Neural cell (in vitro differentiated cells): ENCODE data around the gene COL28A1. TPM values are rescaled to one million over a fixed set of nuclear protein-coding genes. Genes with fewer than 3 reads are reported as not detected.

ENCODE experiments used
- H2AFZ ChIP-seq: fragments of 200-600, 300-800 bp; sonication (generic), shearing (Covaris generic); 2 replicates; pipeline ENCODE4 v1.6.0; 2014; ENCODE audit warnings: low read depth, mild to moderate bottlenecking, antibody characterized with exemption, low read length, moderate library complexity
- H3F3A ChIP-seq: fragments of 200-600 bp; shearing (Covaris generic); 2 replicates; pipeline ENCODE4 v1.6.1; 2016; ENCODE audit warnings: mild to moderate bottlenecking, moderate library complexity, mixed read lengths, antibody characterized with exemption, low read length; ENCODE audit not compliant: insufficient read depth, poor library complexity, severe bottlenecking
- H3K27ac ChIP-seq: fragments of 200-600, 300-800 bp; sonication (generic), shearing (Covaris generic); 2 replicates; pipeline ENCODE4 v1.5.1; 2014; ENCODE audit warnings: mild to moderate bottlenecking, low read length, moderate library complexity
- H3K27me3 ChIP-seq: fragments of 300-800, 200-600 bp; sonication (generic), shearing (Covaris generic); 2 replicates; pipeline ENCODE4 v1.6.0; 2014; ENCODE audit warnings: mild to moderate bottlenecking, low read depth, low read length, moderate library complexity; ENCODE audit not compliant: insufficient read depth
- H3K36me3 ChIP-seq: fragments of 300-800, 200-600 bp; sonication (generic), shearing (Covaris generic); 2 replicates; pipeline ENCODE4 v1.5.1; 2014; ENCODE audit warnings: mild to moderate bottlenecking, antibody characterized with exemption, low read length, moderate library complexity; ENCODE audit not compliant: insufficient read depth
- H3K4me2 ChIP-seq: fragments of 300-800, 200-600 bp; sonication (generic), shearing (Covaris generic); 2 replicates; pipeline ENCODE4 v1.6.0; 2014; ENCODE audit warnings: mild to moderate bottlenecking, low read length
- H3K4me3 ChIP-seq: fragments of 300-800, 200-600 bp; sonication (generic), shearing (Covaris generic); 2 replicates; pipeline ENCODE4 v1.5.1; 2014; ENCODE audit warnings: mild to moderate bottlenecking, low read length, moderate library complexity
- H3K79me2 ChIP-seq: fragments of 200-600 bp; shearing (Covaris generic); replicated peaks from 2 replicates; pipeline ENCODE4 v1.6.0; 2014; ENCODE audit warnings: mild to moderate bottlenecking, low read length, moderate library complexity; ENCODE audit not compliant: insufficient read depth
- H3K9ac ChIP-seq: fragments of 300-800, 200-600 bp; sonication (generic), shearing (Covaris generic); 2 replicates; pipeline ENCODE4 v1.6.1; 2016; ENCODE audit warnings: mild to moderate bottlenecking, low read length, mixed read lengths
- H3K9me2 ChIP-seq: fragments of 200-600 bp; shearing (Covaris generic); 2 replicates; pipeline ENCODE4 v1.6.1; 2016; ENCODE audit warnings: mild to moderate bottlenecking, low read length, mixed read lengths; ENCODE audit not compliant: insufficient read depth
- H3K9me3 ChIP-seq: fragments of 200-600, 300-800 bp; sonication (generic), shearing (Covaris generic); 2 replicates; pipeline ENCODE4 v1.6.1; 2016; ENCODE audit warnings: mild to moderate bottlenecking, mixed run types, low read length, moderate library complexity, mixed read lengths
- H4K20me1 ChIP-seq: fragments of 200-600 bp; shearing (Covaris generic); 2 replicates; pipeline ENCODE4 v1.6.1; 2016; ENCODE audit warnings: mild to moderate bottlenecking, mixed run types; ENCODE audit not compliant: insufficient read depth
- EP300 ChIP-seq: fragments of 450-650 bp; conservative IDR thresholded peaks from 2 replicates; pipeline ENCODE4 v1.6.1; 2014; ENCODE audit warnings: antibody characterized with exemption, mild to moderate bottlenecking, moderate library complexity; ENCODE audit not compliant: poor library complexity, severe bottlenecking
- EZH2 ChIP-seq: fragments of 200-600, 300-800 bp; shearing (Covaris generic), sonication (generic); IDR thresholded peaks from 2 replicates; pipeline ENCODE4 v1.6.1; 2014; ENCODE audit warnings: antibody characterized with exemption, low read length, borderline replicate concordance, mild to moderate bottlenecking; ENCODE audit not compliant: insufficient read depth, poor library complexity, severe bottlenecking
- MXI1 ChIP-seq: fragments of 450-650 bp; conservative IDR thresholded peaks from 2 replicates; pipeline ENCODE4 v1.6.1; 2014; ENCODE audit warnings: antibody characterized with exemption, mild to moderate bottlenecking; ENCODE audit not compliant: poor library complexity, severe bottlenecking
- POLR2AphosphoS5 ChIP-seq: IDR thresholded peaks from 2 replicates; pipeline ENCODE4 v1.6.1; 2012
- RAD21 ChIP-seq: fragments of 450-650 bp; conservative IDR thresholded peaks from 2 replicates; pipeline ENCODE4 v1.6.1; 2014; ENCODE audit warnings: antibody characterized with exemption, mild to moderate bottlenecking, moderate library complexity
- SMC3 ChIP-seq: fragments of 450-650 bp; conservative IDR thresholded peaks from 2 replicates; pipeline ENCODE4 v1.6.1; 2014; ENCODE audit warnings: antibody characterized with exemption, mild to moderate bottlenecking, moderate library complexity; ENCODE audit not compliant: poor library complexity
- TAF1 ChIP-seq: IDR thresholded peaks from 2 replicates; pipeline ENCODE4 v1.6.1; 2012; ENCODE audit warnings: low read depth
- polyA plus RNA-seq: library from polyadenylated mRNA; depleted of rRNA; stranded (reverse); fragments of >200 nt; gene quantifications from 2 replicates; pipeline ENCODE4 v1.2.3, GENCODE V29; 2014
- TF ChIP-seq, protein P1 (sequence below): fragments of 450-650 bp; IDR thresholded peaks from 2 replicates; pipeline ENCODE4 v1.5.1; 2014; ENCODE audit warnings: antibody characterized with exemption, mild to moderate bottlenecking, moderate library complexity; ENCODE audit not compliant: poor library complexity, severe bottlenecking
- TF ChIP-seq, protein P2 (sequence below): IDR thresholded peaks from 2 replicates; pipeline ENCODE4 v1.6.1; 2012; ENCODE audit warnings: borderline replicate concordance

COL28A1 gene
- polyA plus RNA-seq, 1 donor from 2014 or later, result 1.0 TPM

DNA sequence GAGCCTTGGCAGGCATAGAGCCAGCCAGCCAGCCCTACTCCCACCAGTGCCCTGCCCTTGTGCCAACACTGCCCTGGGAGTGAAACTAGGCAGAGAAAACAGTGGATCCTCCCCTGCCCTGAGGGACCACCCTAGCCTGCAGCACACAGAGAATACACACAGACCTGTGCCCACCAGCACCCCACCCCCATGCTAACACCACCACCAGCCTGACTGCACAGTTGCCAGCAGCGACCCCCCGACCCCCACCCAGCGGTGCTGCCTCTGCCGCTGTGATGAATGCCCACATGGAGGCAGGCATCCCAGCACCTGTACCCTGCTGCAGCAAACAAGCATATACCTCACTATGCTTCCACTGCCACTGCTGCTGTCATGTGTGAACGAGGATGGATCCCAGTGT is 21.6 kb upstream of the COL28A1 start:
- no peaks in the 10 kb centered on the region for H3K79me2 ChIP-seq
- no peak overlapping the region for H3K27ac ChIP-seq
- H3K9me2 ChIP-seq, result no peaks in the 10 kb centered on the region
- TF ChIP-seq MXI1, result no peak
- no peak for TF ChIP-seq SMC3
- no peak for TF ChIP-seq RAD21
- no peak for TF ChIP-seq EP300
- TF ChIP-seq POLR2AphosphoS5, result no peak
- H3K4me2 ChIP-seq, result no peak overlapping the region
- H2AFZ ChIP-seq, result no peak overlapping the region
- no peaks in the 10 kb centered on the region for H3K36me3 ChIP-seq
- no peak overlapping the region for H3K9ac ChIP-seq
- no peaks in the 10 kb centered on the region for H3F3A ChIP-seq
- H3K4me3 ChIP-seq, result no peak overlapping the region
- H4K20me1 ChIP-seq, result no peaks in the 10 kb centered on the region
- H3K27me3 ChIP-seq, result no peaks in the 10 kb centered on the region
- no peaks in the 10 kb centered on the region for H3K9me3 ChIP-seq

DNA sequence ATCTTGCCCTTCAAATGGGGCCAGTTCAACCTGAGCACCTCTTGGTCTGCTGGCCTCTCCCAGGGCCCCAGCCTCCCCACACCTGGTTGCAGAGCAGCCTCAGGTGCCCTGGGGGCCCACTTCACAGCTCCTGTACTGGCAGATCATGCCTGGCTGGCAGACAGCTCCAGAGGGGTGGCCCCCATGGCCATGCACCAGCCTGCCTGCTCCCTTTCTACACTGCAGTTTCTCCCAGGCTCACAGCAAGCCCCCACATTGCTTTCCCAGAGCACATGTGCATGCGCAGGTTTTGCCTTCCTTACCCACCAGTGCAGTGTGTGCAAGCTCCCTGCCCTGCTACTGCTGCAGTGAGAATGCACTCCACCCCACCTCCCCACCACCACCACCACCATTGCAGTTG is 21.2 kb upstream of the COL28A1 start:
- H3K9me3 ChIP-seq, result no peaks in the 10 kb centered on the region
- no peak overlapping the region for H3K9ac ChIP-seq
- no peaks in the 10 kb centered on the region for H3K9me2 ChIP-seq
- H3F3A ChIP-seq, result no peaks in the 10 kb centered on the region
- H3K79me2 ChIP-seq, result no peaks in the 10 kb centered on the region
- H3K27ac ChIP-seq, result no peak overlapping the region
- no peak overlapping the region for H2AFZ ChIP-seq
- H3K27me3 ChIP-seq, result no peaks in the 10 kb centered on the region
- H3K4me3 ChIP-seq, result no peak overlapping the region
- H3K4me2 ChIP-seq, result no peak overlapping the region
- TF ChIP-seq TAF1 (no peak), MXI1 (no peak), EZH2 (no peak), POLR2AphosphoS5 (no peak), RAD21 (no peak), EP300 (no peak), SMC3 (no peak)
- TF ChIP-seq, protein P1, sequence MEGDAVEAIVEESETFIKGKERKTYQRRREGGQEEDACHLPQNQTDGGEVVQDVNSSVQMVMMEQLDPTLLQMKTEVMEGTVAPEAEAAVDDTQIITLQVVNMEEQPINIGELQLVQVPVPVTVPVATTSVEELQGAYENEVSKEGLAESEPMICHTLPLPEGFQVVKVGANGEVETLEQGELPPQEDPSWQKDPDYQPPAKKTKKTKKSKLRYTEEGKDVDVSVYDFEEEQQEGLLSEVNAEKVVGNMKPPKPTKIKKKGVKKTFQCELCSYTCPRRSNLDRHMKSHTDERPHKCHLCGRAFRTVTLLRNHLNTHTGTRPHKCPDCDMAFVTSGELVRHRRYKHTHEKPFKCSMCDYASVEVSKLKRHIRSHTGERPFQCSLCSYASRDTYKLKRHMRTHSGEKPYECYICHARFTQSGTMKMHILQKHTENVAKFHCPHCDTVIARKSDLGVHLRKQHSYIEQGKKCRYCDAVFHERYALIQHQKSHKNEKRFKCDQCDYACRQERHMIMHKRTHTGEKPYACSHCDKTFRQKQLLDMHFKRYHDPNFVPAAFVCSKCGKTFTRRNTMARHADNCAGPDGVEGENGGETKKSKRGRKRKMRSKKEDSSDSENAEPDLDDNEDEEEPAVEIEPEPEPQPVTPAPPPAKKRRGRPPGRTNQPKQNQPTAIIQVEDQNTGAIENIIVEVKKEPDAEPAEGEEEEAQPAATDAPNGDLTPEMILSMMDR, result no peak
- TF ChIP-seq, protein P2, sequence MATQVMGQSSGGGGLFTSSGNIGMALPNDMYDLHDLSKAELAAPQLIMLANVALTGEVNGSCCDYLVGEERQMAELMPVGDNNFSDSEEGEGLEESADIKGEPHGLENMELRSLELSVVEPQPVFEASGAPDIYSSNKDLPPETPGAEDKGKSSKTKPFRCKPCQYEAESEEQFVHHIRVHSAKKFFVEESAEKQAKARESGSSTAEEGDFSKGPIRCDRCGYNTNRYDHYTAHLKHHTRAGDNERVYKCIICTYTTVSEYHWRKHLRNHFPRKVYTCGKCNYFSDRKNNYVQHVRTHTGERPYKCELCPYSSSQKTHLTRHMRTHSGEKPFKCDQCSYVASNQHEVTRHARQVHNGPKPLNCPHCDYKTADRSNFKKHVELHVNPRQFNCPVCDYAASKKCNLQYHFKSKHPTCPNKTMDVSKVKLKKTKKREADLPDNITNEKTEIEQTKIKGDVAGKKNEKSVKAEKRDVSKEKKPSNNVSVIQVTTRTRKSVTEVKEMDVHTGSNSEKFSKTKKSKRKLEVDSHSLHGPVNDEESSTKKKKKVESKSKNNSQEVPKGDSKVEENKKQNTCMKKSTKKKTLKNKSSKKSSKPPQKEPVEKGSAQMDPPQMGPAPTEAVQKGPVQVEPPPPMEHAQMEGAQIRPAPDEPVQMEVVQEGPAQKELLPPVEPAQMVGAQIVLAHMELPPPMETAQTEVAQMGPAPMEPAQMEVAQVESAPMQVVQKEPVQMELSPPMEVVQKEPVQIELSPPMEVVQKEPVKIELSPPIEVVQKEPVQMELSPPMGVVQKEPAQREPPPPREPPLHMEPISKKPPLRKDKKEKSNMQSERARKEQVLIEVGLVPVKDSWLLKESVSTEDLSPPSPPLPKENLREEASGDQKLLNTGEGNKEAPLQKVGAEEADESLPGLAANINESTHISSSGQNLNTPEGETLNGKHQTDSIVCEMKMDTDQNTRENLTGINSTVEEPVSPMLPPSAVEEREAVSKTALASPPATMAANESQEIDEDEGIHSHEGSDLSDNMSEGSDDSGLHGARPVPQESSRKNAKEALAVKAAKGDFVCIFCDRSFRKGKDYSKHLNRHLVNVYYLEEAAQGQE, result no peak
- H3K36me3 ChIP-seq, result no peaks in the 10 kb centered on the region
- H4K20me1 ChIP-seq, result no peaks in the 10 kb centered on the region
